T-cell (primary cell): ENCODE data around the gene CD302. TPM values are rescaled to one million over a fixed set of nuclear protein-coding genes. Genes with fewer than 3 reads are reported as not detected.

Source experiments
- ATAC-seq, 4 experiments: fragments of 200-7000 bp in 3 of 4; fragments of 150-1000 bp in 1 of 4; cut with Tn5 transposase; replicated peaks in 1 of 4; 1 replicate in 3 of 4; 2 replicates in 1 of 4; pipeline ENCODE4 v1.10.0; 2021; ENCODE audit warnings: moderate library complexity in 3 of 4, mild to moderate bottlenecking in 2 of 4, moderate number of reproducible peaks in 1 of 4
- CTCF ChIA-PET, 2 donors: fragments of 300-600 bp; sonication (Branson Sonifier 250); formaldehyde crosslinking; loops; one replicate each; lab custom pipeline; 2022; ENCODE audit warnings: antibody characterized with exemption in 2 of 2; lab: Charles Lee
- POLR2A ChIA-PET, 2 donors: fragments of 300-600 bp; sonication (Branson Sonifier 250); formaldehyde crosslinking; loops; one replicate each; lab custom pipeline; 2022; ENCODE audit warnings: antibody characterized with exemption in 2 of 2; lab: Charles Lee
- DNase-seq, 35 experiments: peaks; one replicate each; pipeline versions ENCODE4 v3.0.0 to v3.0.0-alpha.2; 2013 to 2023
- H3K27ac ChIP-seq: one replicate; pipeline ENCODE4 v1.5.1; 2013; ENCODE audit warnings: low read length
- H3K27me3 ChIP-seq, 2 experiments: replicated peaks in 1 of 2; 1 replicate in 1 of 2; 2 replicates in 1 of 2; pipeline versions ENCODE4 v1.6.1 to v1.7.0; 2013; ENCODE audit warnings: low read length in 1 of 2, mixed read lengths in 1 of 2; ENCODE audit not compliant: control insufficient read depth in 2 of 2, insufficient read depth in 2 of 2; ENCODE audit errors: extremely low read depth in 1 of 2
- H3K36me3 ChIP-seq, 2 donors: 1 replicate in 1 of 2; 2 replicates in 1 of 2; pipeline versions ENCODE4 v1.6.1 to v1.7.0; 2013; ENCODE audit warnings: low read length in 1 of 2; ENCODE audit not compliant: control insufficient read depth in 2 of 2, insufficient read depth in 1 of 2; ENCODE audit errors: extremely low read depth in 1 of 2
- H3K4me1 ChIP-seq, 2 experiments: 1 replicate in 1 of 2; 2 replicates in 1 of 2; pipeline versions ENCODE4 v1.6.1 to v1.7.0; 2013; ENCODE audit warnings: low read length in 2 of 2, mixed read lengths in 1 of 2; ENCODE audit not compliant: insufficient read depth in 2 of 2, control insufficient read depth in 1 of 2; ENCODE audit errors: extremely low read depth in 1 of 2
- H3K4me3 ChIP-seq, 2 donors: 1 replicate in 1 of 2; 2 replicates in 1 of 2; pipeline versions ENCODE4 v1.5.1 to v1.7.0; 2013; ENCODE audit warnings: mild to moderate bottlenecking in 2 of 2, low read length in 1 of 2, moderate library complexity in 1 of 2; ENCODE audit not compliant: control insufficient read depth in 1 of 2; ENCODE audit errors: extremely low read depth in 1 of 2
- H3K9me3 ChIP-seq: 2 replicates; pipeline ENCODE4 v1.7.0; 2013
- H3K27ac Mint-ChIP-seq, 2 donors: one replicate each; pipeline ENCODE4 v1.8.0; 2020 to 2021; ENCODE audit warnings: mild to moderate bottlenecking in 2 of 2, mixed read lengths in 2 of 2
- H3K27me3 Mint-ChIP-seq, 2 donors: one replicate each; pipeline ENCODE4 v1.8.0; 2021 to 2022; ENCODE audit warnings: mixed read lengths in 2 of 2
- H3K36me3 Mint-ChIP-seq: one replicate; pipeline ENCODE4 v1.8.0; 2021; ENCODE audit warnings: mixed read lengths
- H3K4me1 Mint-ChIP-seq, 3 donors: one replicate each; pipeline ENCODE4 v1.8.0; 2020 to 2022; ENCODE audit warnings: mixed read lengths in 3 of 3, mild to moderate bottlenecking in 1 of 3
- H3K4me3 Mint-ChIP-seq, 3 donors: one replicate each; pipeline ENCODE4 v1.8.0; 2020 to 2022; ENCODE audit warnings: mild to moderate bottlenecking in 3 of 3, mixed read lengths in 3 of 3, moderate library complexity in 3 of 3
- H3K9me3 Mint-ChIP-seq, 3 donors: one replicate each; pipeline ENCODE4 v1.8.0; 2020 to 2022; ENCODE audit warnings: mixed read lengths in 3 of 3
- whole genome bisulfite sequencing: methylation state at CpG from one replicate; pipeline ENCODE4 v1.1.5; 2013; ENCODE audit warnings: missing lambda C conversion rate; ENCODE audit not compliant: insufficient coverage; 5-methylcytosine and 5-hydroxymethylcytosine counted together
- total RNA-seq, 35 experiments: library from RNA in 6 of 35; stranded (reverse) in 6 of 35; fragments of 120-200 nt in 1 of 35; gene quantifications; one replicate each; pipeline versions ENCODE4 v1.2.1 to v1.2.4 and lab custom pipeline; 2013 to 2026

CD302 gene
- total RNA-seq, 5 donors from 2014 or later (not counting 1 experiment from before 2014, with no cell fraction given), result 1.0 to 1.6 (median 1.2) TPM

DNA sequence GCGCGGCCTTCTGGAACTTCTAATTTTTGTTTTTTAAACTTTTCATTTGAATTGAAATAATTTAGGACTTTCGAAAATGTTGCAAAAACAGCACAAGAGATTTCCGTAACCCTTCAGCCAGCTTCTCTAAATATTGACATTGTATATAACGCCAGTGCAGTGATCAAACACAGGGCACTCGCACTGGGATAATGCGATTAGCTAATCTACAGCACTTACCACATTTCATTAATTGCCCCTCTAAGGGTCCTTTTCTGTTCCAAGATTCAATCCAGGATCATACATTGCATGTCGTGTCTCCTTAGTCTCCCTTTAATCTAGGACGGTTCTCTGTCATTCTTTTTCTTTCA is 343 bp upstream of the CD302 start:
- H3K36me3 ChIP-seq, result no peaks in the 10 kb centered on the region
- H3K27ac ChIP-seq, result no peak overlapping the region
- H3K4me3 ChIP-seq, result peak overlapping the region; percentile 40 to 64
- H3K4me1 ChIP-seq, result peaks cover 0 to 10% of the 10 kb centered on the region in 2 experiments
- H3K4me1 Mint-ChIP-seq, result peaks cover 10 to 30% (median 25%) of the 10 kb centered on the region in 3 donors
- ChIA-PET POLR2A (no interaction called here), CTCF (no interaction called here)
- no peaks in the 10 kb centered on the region for H3K9me3 ChIP-seq
- peaks cover 0 to 10% of the 10 kb centered on the region in 2 experiments for H3K27me3 ChIP-seq
- H3K36me3 Mint-ChIP-seq, result peaks cover 6% of the 10 kb centered on the region
- H3K27ac Mint-ChIP-seq, result no peak overlapping the region
- ATAC-seq, result peak in 1 of 4 experiments; percentile 18
- no peak for DNase-seq
- no peaks in the 10 kb centered on the region for H3K9me3 Mint-ChIP-seq
- 70% methylated on average over 6 of the region's 9 CpGs for WGBS
- H3K27me3 Mint-ChIP-seq, result peaks cover 9 to 18% of the 10 kb centered on the region in 2 donors
- peak overlapping the region; percentile 61 to 79 (median 68) for H3K4me3 Mint-ChIP-seq

DNA sequence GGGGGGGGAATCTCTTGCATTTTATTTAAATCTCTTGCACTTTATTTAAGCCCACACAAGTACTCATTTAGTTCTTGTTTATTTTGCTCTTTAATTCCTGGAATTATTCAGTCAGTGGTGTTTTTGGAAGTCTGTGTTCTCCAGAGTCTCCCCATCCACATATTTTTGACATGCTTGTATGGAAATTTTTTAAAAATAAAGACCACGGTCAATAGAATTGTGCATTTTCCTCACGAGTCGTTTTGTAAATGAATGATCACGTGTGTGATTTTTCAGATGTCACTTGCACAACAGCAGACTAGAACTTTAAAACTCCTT is 824 bp downstream of the CD302 start:
- H3K9me3 Mint-ChIP-seq, result no peaks in the 10 kb centered on the region
- peak overlapping the region; percentile 73 to 79 (median 76) for H3K4me3 Mint-ChIP-seq
- peaks cover 6% of the 10 kb centered on the region for H3K36me3 Mint-ChIP-seq
- ChIA-PET POLR2A (no interaction called here), CTCF (no interaction called here)
- no peaks in the 10 kb centered on the region for H3K36me3 ChIP-seq
- DNase-seq (no peak), ATAC-seq (no peak)
- H3K27ac Mint-ChIP-seq, result peak overlapping the region in 1 of 2 donors; percentile 34
- peaks cover 0 to 10% of the 10 kb centered on the region in 2 experiments for H3K4me1 ChIP-seq
- peaks cover 10 to 28% (median 25%) of the 10 kb centered on the region in 3 donors for H3K4me1 Mint-ChIP-seq
- H3K9me3 ChIP-seq, result no peaks in the 10 kb centered on the region
- H3K27me3 Mint-ChIP-seq, result peaks cover 9 to 18% of the 10 kb centered on the region in 2 donors
- H3K4me3 ChIP-seq, result peak overlapping the region in 1 of 2 donors; percentile 82
- no CpG with 5 or more reads among the region's 4 CpGs for WGBS
- H3K27me3 ChIP-seq, result peaks cover 0 to 8% of the 10 kb centered on the region in 2 experiments
- no peak overlapping the region for H3K27ac ChIP-seq

DNA sequence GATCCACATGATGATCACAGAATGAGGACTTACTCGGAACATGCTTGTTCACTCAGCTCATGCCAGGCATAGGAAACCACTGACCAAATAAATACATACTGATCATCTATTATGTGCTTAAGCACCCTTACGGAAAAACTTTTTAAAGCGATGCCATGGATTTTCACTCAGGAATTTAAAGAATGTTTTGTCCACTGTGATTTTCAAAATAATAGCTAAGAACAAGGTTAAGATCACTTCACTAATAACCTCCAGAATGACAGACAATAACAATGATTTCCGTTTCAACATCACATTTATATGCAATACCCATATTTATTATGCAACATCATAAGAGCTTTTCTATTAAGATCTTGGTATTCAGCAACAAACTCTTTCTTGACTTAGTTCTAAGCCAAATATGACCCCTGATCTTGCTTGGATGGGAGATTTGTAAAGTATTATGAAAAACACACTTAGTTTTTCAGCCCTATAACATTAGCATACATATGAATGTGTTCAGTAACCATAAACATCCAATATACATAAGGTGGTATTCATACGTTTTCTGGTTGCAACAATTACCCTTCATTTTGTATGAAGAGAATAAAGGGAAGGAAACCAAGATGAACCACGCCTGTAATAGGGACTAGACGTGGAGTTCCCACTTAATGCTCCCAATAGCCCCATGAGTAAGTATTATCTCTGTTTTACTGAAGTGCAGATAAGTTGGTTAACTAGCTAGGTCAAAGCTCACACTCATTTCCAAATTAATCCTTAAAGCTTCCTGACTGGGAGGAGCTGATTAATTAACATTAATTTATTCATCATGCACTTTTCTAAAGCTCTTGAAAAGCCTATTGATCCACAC is 1.9 kb downstream of the CD302 start:
- peaks cover 10 to 23% (median 23%) of the 10 kb centered on the region in 3 donors for H3K4me1 Mint-ChIP-seq
- ChIA-PET CTCF (no interaction called here), POLR2A (no interaction called here)
- 100% methylated on average over 1 of the region's 7 CpGs for WGBS
- Histone ChIP-seq H3K27ac (no peak overlapping the region), H3K4me3 (no peak overlapping the region), H3K4me1 (peaks cover 0 to 10% of the 10 kb centered on the region in 2 experiments), H3K9me3 (no peaks in the 10 kb centered on the region), H3K36me3 (no peaks in the 10 kb centered on the region), H3K27me3 (peaks cover 0 to 8% of the 10 kb centered on the region in 2 experiments)
- peaks cover 6% of the 10 kb centered on the region for H3K36me3 Mint-ChIP-seq
- peak overlapping the region in 2 of 3 donors; percentile 55 to 79 for H3K4me3 Mint-ChIP-seq
- no peak overlapping the region for H3K27ac Mint-ChIP-seq
- H3K9me3 Mint-ChIP-seq, result no peaks in the 10 kb centered on the region
- no peak for DNase-seq
- no peak for ATAC-seq
- H3K27me3 Mint-ChIP-seq, result peaks cover 9 to 18% of the 10 kb centered on the region in 2 donors

GRCh38 chr2:159793326-159793725 is 4.7 kb downstream of the CD302 start:
- no peaks in the 10 kb centered on the region for H3K9me3 Mint-ChIP-seq
- peaks cover 6 to 11% (median 9%) of the 10 kb centered on the region in 3 donors for H3K4me1 Mint-ChIP-seq
- CTCF ChIA-PET, result interaction anchor here in 1 of 2 donors (0.6 kb wide), 1 partner anchor 11 kb away, joined by 4 read pairs; no protein-coding TSS in a partner anchor
- no CpG with 5 or more reads among the region's 1 CpG for WGBS
- H3K36me3 ChIP-seq, result no peaks in the 10 kb centered on the region
- POLR2A ChIA-PET, result no interaction called here
- ATAC-seq, result no peak
- peaks cover 0 to 8% of the 10 kb centered on the region in 2 experiments for H3K27me3 ChIP-seq
- H3K36me3 Mint-ChIP-seq, result no peaks in the 10 kb centered on the region
- H3K27me3 Mint-ChIP-seq, result peaks cover under 1 to 9% of the 10 kb centered on the region in 2 donors
- H3K4me1 ChIP-seq, result peaks cover 0 to 9% of the 10 kb centered on the region in 2 experiments
- H3K27ac ChIP-seq, result no peak overlapping the region
- H3K27ac Mint-ChIP-seq, result no peak overlapping the region
- H3K4me3 ChIP-seq, result no peak overlapping the region
- H3K4me3 Mint-ChIP-seq, result no peak overlapping the region
- no peaks in the 10 kb centered on the region for H3K9me3 ChIP-seq
- DNase-seq, result no peak

DNA sequence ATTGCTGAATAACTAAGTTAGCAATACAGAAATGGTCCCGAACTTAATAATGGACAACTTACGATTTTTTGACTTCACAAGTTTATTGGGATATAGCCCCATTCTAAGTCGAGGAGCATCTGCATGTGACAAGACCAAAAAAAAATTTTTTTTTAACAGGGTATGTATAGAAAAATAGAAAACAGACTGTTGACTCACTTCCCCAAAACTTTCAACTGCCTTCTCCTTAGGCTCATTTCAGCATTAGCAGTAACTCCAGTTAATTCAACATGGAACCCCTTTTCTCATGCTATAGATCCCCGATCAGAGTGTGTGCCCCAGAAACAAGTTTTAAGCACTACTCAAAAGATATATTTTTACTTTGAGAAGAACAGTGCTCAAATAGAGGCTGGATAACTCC is 5.4 kb downstream of the CD302 start:
- Histone ChIP-seq H3K27me3 (peaks cover 0 to 3% of the 10 kb centered on the region in 2 experiments), H3K9me3 (no peaks in the 10 kb centered on the region), H3K27ac (no peak overlapping the region), H3K36me3 (no peaks in the 10 kb centered on the region), H3K4me1 (peaks cover 0 to 3% of the 10 kb centered on the region in 2 experiments), H3K4me3 (no peak overlapping the region)
- DNase-seq (no peak), ATAC-seq (no peak)
- Mint-ChIP-seq H3K27me3 (peaks cover 0 to 8% of the 10 kb centered on the region in 2 donors), H3K36me3 (no peaks in the 10 kb centered on the region), H3K27ac (no peak overlapping the region), H3K4me1 (peaks cover 5 to 9% (median 5%) of the 10 kb centered on the region in 3 donors), H3K4me3 (no peak overlapping the region), H3K9me3 (no peaks in the 10 kb centered on the region)
- CTCF ChIA-PET, result no interaction called here
- no CpG with 5 or more reads among the region's 4 CpGs for WGBS
- POLR2A ChIA-PET, result no interaction called here

GRCh38 chr2:159792036-159792435 is 6.0 kb downstream of the CD302 start:
- Mint-ChIP-seq H3K27ac (no peak overlapping the region), H3K9me3 (no peaks in the 10 kb centered on the region), H3K36me3 (no peaks in the 10 kb centered on the region), H3K4me3 (no peak overlapping the region), H3K27me3 (peaks cover 0 to 3% of the 10 kb centered on the region in 2 donors), H3K4me1 (peaks cover 0 to 5% (median 5%) of the 10 kb centered on the region in 3 donors)
- ChIA-PET POLR2A (no interaction called here), CTCF (no interaction called here)
- H3K27ac ChIP-seq, result no peak overlapping the region
- no peak overlapping the region for H3K4me3 ChIP-seq
- H3K9me3 ChIP-seq, result no peaks in the 10 kb centered on the region
- no peak for ATAC-seq
- WGBS, result no CpG with 5 or more reads among the region's 1 CpG
- H3K4me1 ChIP-seq, result no peaks in the 10 kb centered on the region
- H3K27me3 ChIP-seq, result no peaks in the 10 kb centered on the region
- H3K36me3 ChIP-seq, result no peaks in the 10 kb centered on the region
- no peak for DNase-seq
